ENCODE data around the gene LRRC43.

LRRC43 gene

GRCh38 chr12:122228092-122228491, 45.2 kb downstream of the LRRC43 start:
- no peak for DNase-seq

- no peak for DNase-seq
Observed at GRCh38 chr12:122230798-122231197, 47.9 kb downstream of the LRRC43 start.

- no peak for DNase-seq
Observed at GRCh38 chr12:122232691-122233090, 49.8 kb downstream of the LRRC43 start.

- DNase-seq, result no peak
Observed at GRCh38 chr12:122235741-122236140, 52.8 kb downstream of the LRRC43 start.

GRCh38 chr12:122238861-122239260, 55.9 kb downstream of the LRRC43 start:
- DNase-seq, result no peak

GRCh38 chr12:122243965-122244364, 61.0 kb downstream of the LRRC43 start:
- DNase-seq, result no peak

GRCh38 chr12:122244565-122245371, 61.8 kb downstream of the LRRC43 start:
- no peak for DNase-seq

- DNase-seq, result no peak
Observed at GRCh38 chr12:122245553-122245952, 62.6 kb downstream of the LRRC43 start.

GRCh38 chr12:122250047-122250446, 67.1 kb downstream of the LRRC43 start:
- DNase-seq, result no peak

GRCh38 chr12:122250536-122250935, 67.6 kb downstream of the LRRC43 start:
- DNase-seq, result no peak

Data from SW 1271 (cell line).